GM12878 (cell line): ENCODE data around the gene MLEC. TPM values are rescaled to one million over a fixed set of nuclear protein-coding genes. Genes with fewer than 3 reads are reported as not detected.

ENCODE experiments used
- ATAC-seq: fragments of 200-7000 bp; cut with Tn5 transposase; 3 replicates; pipeline ENCODE4 v1.9.1; 2020; ENCODE audit warnings: mild to moderate bottlenecking, moderate library complexity
- BruUV-seq: library from RNA; stranded (reverse); fragments of 400-500 nt; replicated peaks from 2 replicates; lab custom pipeline; 2021; lab: Mats Ljungman, UMichigan
- CTCF ChIA-PET: fragments of 300-600 bp; sonication (Branson Sonifier 250); formaldehyde crosslinking; extraction: SDS; loops from one replicate; lab custom pipeline; 2021; ENCODE audit warnings: inconsistent platforms; lab: Yijun Ruan, JAX
- POLR2A ChIA-PET: fragments of 350-600 bp; formaldehyde crosslinking; extraction: SDS; loops from one replicate; lab custom pipeline; 2021; ENCODE audit warnings: inconsistent platforms; lab: Charles Lee
- RAD21 ChIA-PET: fragments of 300-600 bp; sonication (Branson Sonifier 250); formaldehyde crosslinking; loops from one replicate; lab custom pipeline; 2023; ENCODE audit warnings: antibody characterized with exemption; ENCODE audit not compliant: unreplicated experiment; lab: Charles Lee
- SMC1A ChIA-PET: fragments of 300-600 bp; sonication (Branson Sonifier 250); formaldehyde crosslinking; loops from one replicate; lab custom pipeline; 2023; ENCODE audit not compliant: unreplicated experiment, uncharacterized antibody; lab: Charles Lee
- DNase-seq: peaks from one replicate; pipeline ENCODE4 v3.0.0-alpha.2; 2011; ENCODE audit warnings: low read depth, low spot score
- FAIRE-seq: peaks from 3 replicates; lab custom pipeline; 2011; peaks lifted over from hg19 to GRCh38; lab: Jason Lieb, UNC
- H2AFZ ChIP-seq: 2 replicates; pipeline ENCODE4 v1.6.0; 2011; ENCODE audit warnings: low read depth, low read length, control low read depth; ENCODE audit not compliant: control insufficient read depth
- H3K27ac ChIP-seq: 2 replicates; pipeline ENCODE4 v1.5.1; 2011; ENCODE audit warnings: control low read depth; ENCODE audit not compliant: control insufficient read depth, insufficient read depth
- H3K27me3 ChIP-seq, 2 experiments: replicated peaks in 1 of 2; 2 replicates each; pipeline versions ENCODE4 v1.6.0 to v1.6.1; 2011; ENCODE audit warnings: low read length in 1 of 2; ENCODE audit not compliant: control insufficient read depth in 2 of 2, insufficient read depth in 2 of 2
- H3K36me3 ChIP-seq, 2 experiments: 2 replicates each; pipeline ENCODE4 v1.5.1; 2011; ENCODE audit warnings: low read length in 1 of 2; ENCODE audit not compliant: control insufficient read depth in 2 of 2, insufficient read depth in 2 of 2
- H3K4me1 ChIP-seq: 2 replicates; pipeline ENCODE4 v1.6.1; 2011; ENCODE audit warnings: mild to moderate bottlenecking, low read length, moderate library complexity, mixed read lengths; ENCODE audit not compliant: control insufficient read depth, insufficient read depth
- H3K4me2 ChIP-seq: 2 replicates; pipeline ENCODE4 v1.6.0; 2011; ENCODE audit warnings: control low read depth; ENCODE audit not compliant: control insufficient read depth, insufficient read depth
- H3K4me3 ChIP-seq: fragments of 200-600 bp; sonication (generic); 2 replicates; pipeline ENCODE4 v1.5.1; 2016
- H3K79me2 ChIP-seq: 2 replicates; pipeline ENCODE4 v1.6.0; 2011; ENCODE audit warnings: low read length; ENCODE audit not compliant: control insufficient read depth, insufficient read depth
- H3K9ac ChIP-seq: 2 replicates; pipeline ENCODE4 v1.8.0; 2011; ENCODE audit warnings: low read length, control low read depth, mixed read lengths; ENCODE audit not compliant: control insufficient read depth, insufficient read depth
- H3K9me3 ChIP-seq: replicated peaks from 3 replicates; pipeline ENCODE4 v1.5.1; 2011; ENCODE audit warnings: mild to moderate bottlenecking, low read length; ENCODE audit not compliant: control insufficient read depth, insufficient read depth
- H4K20me1 ChIP-seq: 2 replicates; pipeline ENCODE4 v1.6.0; 2011; ENCODE audit not compliant: control insufficient read depth, insufficient read depth
- BHLHE40 ChIP-seq, 2 experiments: fragments of 450-650 bp in 1 of 2; IDR thresholded peaks; 2 replicates each; pipeline ENCODE4 v1.6.1; 2011 to 2017; ENCODE audit warnings: low read depth in 2 of 2, borderline replicate concordance in 1 of 2, improper control_type of control experiment in 1 of 2, low read length in 1 of 2, mild to moderate bottlenecking in 1 of 2
- GATAD2B ChIP-seq: fragments of 450-650 bp; conservative IDR thresholded peaks from 2 replicates; pipeline ENCODE4 v1.6.1; 2017; ENCODE audit warnings: low read depth, mild to moderate bottlenecking, moderate library complexity
- HDGF ChIP-seq: fragments of 450-650 bp; IDR thresholded peaks from 2 replicates; pipeline ENCODE4 v1.6.1; 2016; ENCODE audit warnings: antibody characterized with exemption
- IKZF1 ChIP-seq: fragments of 450-650 bp; conservative IDR thresholded peaks from 2 replicates; pipeline ENCODE4 v1.6.1; 2017; ENCODE audit warnings: antibody characterized with exemption, mild to moderate bottlenecking
- NBN ChIP-seq: fragments of 450-650 bp; IDR thresholded peaks from 2 replicates; pipeline ENCODE4 v1.6.1; 2016
- WRNIP1 ChIP-seq: IDR thresholded peaks from 2 replicates; pipeline ENCODE4 v1.6.1; 2011; ENCODE audit warnings: low read depth, low read length, improper control_type of control experiment, borderline replicate concordance
- whole genome bisulfite sequencing: methylation state at CpG from one replicate; pipeline ENCODE4 v1.1.6; 2016; ENCODE audit warnings: low lambda C conversion rate; ENCODE audit not compliant: insufficient replicate concordance, insufficient coverage; ENCODE audit errors: missing lambda C conversion rate; 5-methylcytosine and 5-hydroxymethylcytosine counted together
- in situ Hi-C: fragments of 300-500 bp; cut with MboI; formaldehyde crosslinking; loops from 9 replicates; pipeline ENCODE4 v1.14.3; 2018; ENCODE audit warnings: mixed read lengths
- intact Hi-C: fragments of 100-400 bp; cut with micrococcal nuclease; formaldehyde crosslinking; loops from one replicate; pipeline ENCODE4 v1.14.2; 2022; ENCODE audit not compliant: unreplicated experiment
- polyA plus RNA-seq, 11 experiments: library from polyadenylated mRNA; depleted of rRNA in 4 of 11; unstranded in 6 of 11; stranded (reverse) in 5 of 11; fragments of >200 nt; fragmentation: Nextera tagmentation in 4 of 11; fragmentation: Illumina TruSeq in 1 of 11; extraction: Ambion mirVana in 4 of 11; extraction: Trizol in 1 of 11; gene quantifications; 1 replicate in 1 of 11; 2 replicates in 10 of 11; pipeline versions ENCODE4 v1.2.1 to v1.2.3, GENCODE V29; 2011 to 2016; ENCODE audit warnings: inconsistent platforms in 2 of 11, missing spikeins in 2 of 11, low read depth in 1 of 11
- total RNA-seq, 4 experiments: library from RNA; depleted of rRNA in 3 of 4; stranded (reverse); fragments of >200 nt in 3 of 4; fragmentation: Illumina TruSeq in 1 of 4; extraction: Trizol in 1 of 4; gene quantifications; 2 replicates each; pipeline versions ENCODE4 v1.2.1 to v1.2.3, GENCODE V29; 2013 to 2021

Gene MLEC
- total and polyA plus RNA-seq, 10 of the 15 experiments (the other 5 are each of a cell fraction or from before 2014, with no cell fraction given), result 26.7 to 172 (median 103) TPM

GRCh38 chr12:120688527-120689071, 1.6 kb downstream of the MLEC start:
- TSS peak; percentile 58 for BruUV-seq
- SMC1A ChIA-PET, result interaction anchor here (1.0 to 11.7 kb wide), 9 partner anchors 10 to 283 kb away, joined by 3 to 167 read pairs (median 12); partner anchors contain the start of gene POP5
- in situ Hi-C loops, result no loop called here

More at GRCh38 chr12:120688527-120689071, 1.6 kb downstream of the MLEC start:
- Histone ChIP-seq H3K9ac (peak overlapping the region; percentile 86), H2AFZ (no peak overlapping the region), H3K4me2 (peak overlapping the region; percentile 70), H3K27ac (peak overlapping the region; percentile 74), H3K27me3 (no peaks in the 10 kb centered on the region), H3K4me1 (peaks cover 15% of the 10 kb centered on the region)
- no peak for DNase-seq
- POLR2A ChIA-PET, result interaction anchor here (1.1 to 7.4 kb wide), 12 partner anchors 8 to 283 kb away, joined by 3 to 57 read pairs (median 7); partner anchors contain the start of gene POP5
- TF ChIP-seq BHLHE40 (IDR thresholded peaks at IDR 0.05; ENCODE audit: borderline replicate concordance in 1 of 2, low read depth in 2 of 2, low read length in 1 of 2) (peak in 1 of 2 experiments; percentile 6; a peak in 1 of 4 replicates), GATAD2B (0 out of 2 replicates have a peak, but pooled peaks have one; percentile 36), HDGF (no peak), IKZF1 (0 out of 2 replicates have a peak, but pooled peaks have one; percentile 14), NBN (0 out of 2 replicates have a peak, but pooled peaks have one; percentile 22), WRNIP1 (peak; percentile 18; the same call in 1 of the 2 replicates)
- TF ChIP-seq, all 136 proteins: peak for 5
- ChIA-PET CTCF (interaction anchor here (0.7 to 24.8 kb wide), 14 partner anchors 10 to 284 kb away, joined by 3 to 454 read pairs (median 6); partner anchors contain the start of genes CABP1 and POP5), RAD21 (interaction anchor here (1.0 to 8.9 kb wide), 6 partner anchors 11 to 283 kb away, joined by 6 to 144 read pairs (median 25); partner anchors contain the start of gene UNC119B)
- H3K36me3 ChIP-seq, result peaks cover 0 to 10% of the 10 kb centered on the region in 2 experiments; a peak in 3 of 4 replicates
- no peaks in the 10 kb centered on the region; the same call in 1 of the 2 replicates for H4K20me1 ChIP-seq
- H3K4me3 ChIP-seq, result peak overlapping the region; percentile 97
- FAIRE-seq (no peak), ATAC-seq (no peak)
- intact Hi-C loops, result loop anchor here (2.0 to 5.0 kb wide), 2 partner anchors 164 to 282 kb away; no protein-coding TSS in a partner anchor
- peaks cover 2% of the 10 kb centered on the region; the same call in 1 of the 3 replicates for H3K9me3 ChIP-seq
- H3K79me2 ChIP-seq, result peaks cover 65% of the 10 kb centered on the region
- WGBS, result 20% methylated on average over 6 of the region's 6 CpGs
